Stimulated activated CD8-positive, alpha-beta memory T cell treated with anti-CD3 and anti-CD28 coated beads, Interleukin-15, amount 100 ng/mL, for 48 hours (primary cell): Measurements from ENCODE around the gene MT1E.
A peak's percentile ranks its signal among the peaks of the same experiment; 100 is the strongest.
"Not testable (repeated sequence)": the region's sequence is repeated elsewhere in the genome, so short reads cannot be mapped to it uniquely, and the experiment has no call there.

Source experiments
- DNase-seq, 2 donors: peaks; one replicate each; pipeline ENCODE4 v3.0.0-alpha.2; 2020; ENCODE audit warnings: low read depth in 2 of 2

Gene MT1E

DNA sequence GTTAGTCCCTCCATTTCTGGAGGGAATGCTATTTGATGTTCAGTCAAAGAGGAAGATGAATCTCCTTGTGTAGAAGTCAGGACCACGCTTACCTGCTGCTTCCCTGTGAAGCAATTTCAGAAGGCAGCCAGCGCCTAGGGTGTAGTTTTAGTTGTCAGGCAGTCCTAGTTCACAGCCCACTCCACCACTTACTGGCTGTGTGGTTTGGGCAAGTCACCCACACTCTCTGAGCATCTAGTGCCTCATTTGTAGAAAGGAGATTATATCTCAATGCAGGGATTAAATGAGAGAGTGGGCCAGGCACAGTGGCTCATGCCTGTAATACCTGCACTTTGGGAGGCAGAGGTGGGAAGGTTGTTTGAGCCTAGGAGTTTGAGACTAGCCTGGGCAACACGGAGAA lies 46.6 kb downstream of the MT1E start:
- DNase-seq, result not testable (repeated sequence)

GRCh38 chr16:56672761-56673536 lies 47.4 kb downstream of the MT1E start:
- DNase-seq, result no peak

- no peak for DNase-seq
Measured at GRCh38 chr16:56673921-56674320, 48.3 kb downstream of the MT1E start.

- not testable (repeated sequence) for DNase-seq
Measured at GRCh38 chr16:56674570-56674969, 49.0 kb downstream of the MT1E start.

- peak; percentile 61 for DNase-seq
Measured at GRCh38 chr16:56675685-56676210, 50.2 kb downstream of the MT1E start.
